Effector memory CD8-positive, alpha-beta T cell (primary cell): ENCODE results near the gene APBB1IP.
A peak's percentile ranks its signal among the peaks of the same experiment; 100 is the strongest.

ENCODE experiments used
- ATAC-seq: fragments of 150-1000 bp; cut with Tn5 transposase; replicated peaks from 2 replicates; pipeline ENCODE4 v1.10.0; 2021; ENCODE audit warnings: mild to moderate bottlenecking, moderate library complexity
- DNase-seq, 3 experiments: peaks; one replicate each; pipeline ENCODE4 v3.0.0; 2021
- H3K27ac Mint-ChIP-seq, 2 donors: one replicate each; pipeline ENCODE4 v1.8.0; 2022; ENCODE audit warnings: mild to moderate bottlenecking in 2 of 2, mixed read lengths in 2 of 2, moderate library complexity in 2 of 2
- H3K27me3 Mint-ChIP-seq, 2 donors: one replicate each; pipeline ENCODE4 v1.8.0; 2022; ENCODE audit warnings: mixed read lengths in 2 of 2
- H3K36me3 Mint-ChIP-seq: one replicate; pipeline ENCODE4 v1.8.0; 2022; ENCODE audit warnings: mild to moderate bottlenecking, moderate library complexity, mixed read lengths; ENCODE audit not compliant: insufficient read depth
- H3K4me1 Mint-ChIP-seq, 2 donors: one replicate each; pipeline ENCODE4 v1.8.0; 2022; ENCODE audit warnings: low read depth in 2 of 2, mixed read lengths in 2 of 2
- H3K4me3 Mint-ChIP-seq, 2 donors: one replicate each; pipeline ENCODE4 v1.8.0; 2022; ENCODE audit warnings: mild to moderate bottlenecking in 2 of 2, mixed read lengths in 2 of 2, moderate library complexity in 2 of 2
- H3K9me3 Mint-ChIP-seq, 2 donors: one replicate each; pipeline ENCODE4 v1.8.0; 2022; ENCODE audit warnings: mixed read lengths in 2 of 2

The APBB1IP gene

DNA sequence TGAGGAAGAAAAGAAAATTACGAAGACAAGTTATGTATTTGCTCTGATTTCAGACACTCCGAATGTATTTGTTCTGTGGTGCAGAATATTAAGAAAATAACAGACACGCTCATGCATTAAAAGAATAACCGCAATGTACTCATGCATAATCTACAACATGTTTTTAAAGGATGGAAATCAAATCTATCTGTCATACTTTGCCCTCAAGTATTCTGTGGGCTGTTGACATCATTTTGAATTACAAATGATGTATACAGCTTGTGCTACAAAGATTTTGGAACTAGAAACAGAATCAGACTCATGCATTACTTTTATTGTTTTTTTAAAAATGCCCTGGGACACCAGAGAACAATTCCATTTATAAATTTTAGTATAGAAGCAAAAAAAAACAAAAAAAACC is 69.9 kb downstream of the APBB1IP start:
- peak overlapping the region in 1 of 2 donors; percentile 28 for H3K27ac Mint-ChIP-seq
- peaks cover 5 to 21% of the 10 kb centered on the region in 2 donors for H3K4me1 Mint-ChIP-seq
- no peaks in the 10 kb centered on the region for H3K27me3 Mint-ChIP-seq
- H3K9me3 Mint-ChIP-seq, result no peaks in the 10 kb centered on the region
- H3K4me3 Mint-ChIP-seq, result no peak overlapping the region
- H3K36me3 Mint-ChIP-seq, result peaks cover 52% of the 10 kb centered on the region
- no peak for DNase-seq
- ATAC-seq, result no peak

GRCh38 chr10:26509307-26509706 is 71.2 kb downstream of the APBB1IP start:
- Mint-ChIP-seq H3K9me3 (no peaks in the 10 kb centered on the region), H3K4me3 (no peak overlapping the region), H3K27me3 (no peaks in the 10 kb centered on the region), H3K36me3 (peaks cover 52% of the 10 kb centered on the region), H3K4me1 (peaks cover 5 to 24% of the 10 kb centered on the region in 2 donors), H3K27ac (peak overlapping the region; percentile 61 to 62)
- no peak for ATAC-seq
- DNase-seq, result no peak

- no peaks in the 10 kb centered on the region for H3K27me3 Mint-ChIP-seq
- no peak for DNase-seq
- peaks cover 2 to 21% of the 10 kb centered on the region in 2 donors for H3K4me1 Mint-ChIP-seq
- H3K36me3 Mint-ChIP-seq, result peaks cover 56% of the 10 kb centered on the region
- peak overlapping the region in 1 of 2 donors; percentile 52 for H3K27ac Mint-ChIP-seq
- H3K9me3 Mint-ChIP-seq, result no peaks in the 10 kb centered on the region
- H3K4me3 Mint-ChIP-seq, result no peak overlapping the region
- ATAC-seq, result no peak
These were observed 75.0 kb downstream of the APBB1IP start for GRCh38 chr10:26513101-26513500.

- Mint-ChIP-seq H3K4me3 (no peak overlapping the region), H3K27me3 (no peaks in the 10 kb centered on the region), H3K36me3 (peaks cover 64% of the 10 kb centered on the region), H3K9me3 (no peaks in the 10 kb centered on the region), H3K27ac (peak overlapping the region in 1 of 2 donors; percentile 88), H3K4me1 (peaks cover 11 to 39% of the 10 kb centered on the region in 2 donors)
- DNase-seq (no peak), ATAC-seq (no peak)
These were observed 78.5 kb downstream of the APBB1IP start for GRCh38 chr10:26516540-26517101.

DNA sequence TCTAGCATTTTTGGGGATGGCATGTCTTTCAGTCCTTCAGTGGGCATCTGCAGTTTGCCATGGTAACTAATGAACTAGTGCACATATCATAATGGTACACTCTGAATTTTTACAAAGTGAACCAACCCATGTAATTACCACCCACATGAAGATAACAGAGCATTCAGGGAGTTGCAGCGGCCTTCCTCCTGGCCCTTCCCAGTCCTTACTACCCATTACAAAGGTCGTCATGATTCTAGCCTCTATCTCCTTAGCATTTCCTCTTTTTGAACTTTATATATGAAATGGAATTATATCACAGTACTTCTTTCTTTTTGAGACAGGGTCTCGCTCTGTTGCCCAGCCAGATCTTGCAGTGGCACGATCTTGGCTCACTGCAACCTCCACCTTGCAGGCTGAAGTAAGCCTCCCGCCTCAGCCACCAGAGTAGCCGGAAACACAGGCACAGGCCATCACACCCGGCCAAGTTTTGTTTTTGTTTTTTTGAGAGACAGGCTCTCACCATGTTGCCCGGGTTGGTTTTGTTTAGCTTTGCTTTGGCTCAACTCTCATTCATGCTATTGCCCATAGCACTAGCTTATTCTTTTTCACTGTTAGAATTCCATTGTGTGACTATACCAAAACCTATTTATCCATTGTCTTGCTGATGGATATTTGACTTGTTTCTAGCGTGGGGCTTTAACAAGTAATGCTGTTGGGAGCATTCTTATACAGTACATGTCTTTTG is 79.2 kb downstream of the APBB1IP start:
- Mint-ChIP-seq H3K4me1 (peaks cover 11 to 39% of the 10 kb centered on the region in 2 donors), H3K4me3 (no peak overlapping the region), H3K36me3 (peaks cover 60% of the 10 kb centered on the region), H3K9me3 (no peaks in the 10 kb centered on the region), H3K27ac (peak overlapping the region in 1 of 2 donors; percentile 88), H3K27me3 (no peaks in the 10 kb centered on the region)
- ATAC-seq, result no peak
- DNase-seq, result no peak

GRCh38 chr10:26519803-26520202 is 81.7 kb downstream of the APBB1IP start:
- H3K4me1 Mint-ChIP-seq, result peaks cover 16 to 44% of the 10 kb centered on the region in 2 donors
- H3K4me3 Mint-ChIP-seq, result no peak overlapping the region
- no peak for DNase-seq
- ATAC-seq, result no peak
- peaks cover 53% of the 10 kb centered on the region for H3K36me3 Mint-ChIP-seq
- H3K27ac Mint-ChIP-seq, result peak overlapping the region; percentile 71 to 88
- H3K9me3 Mint-ChIP-seq, result no peaks in the 10 kb centered on the region
- no peaks in the 10 kb centered on the region for H3K27me3 Mint-ChIP-seq

GRCh38 chr10:26520575-26520974 is 82.4 kb downstream of the APBB1IP start:
- Mint-ChIP-seq H3K27me3 (no peaks in the 10 kb centered on the region), H3K27ac (peak overlapping the region; percentile 49 to 88)

GRCh38 chr10:26524161-26524896 is 86.2 kb downstream of the APBB1IP start:
- no peak for ATAC-seq
- H3K4me1 Mint-ChIP-seq, result peaks cover 13 to 35% of the 10 kb centered on the region in 2 donors
- H3K36me3 Mint-ChIP-seq, result peaks cover 53% of the 10 kb centered on the region
- no peaks in the 10 kb centered on the region for H3K27me3 Mint-ChIP-seq
- H3K27ac Mint-ChIP-seq, result peak overlapping the region; percentile 14 to 80
- no peak for DNase-seq
- no peaks in the 10 kb centered on the region for H3K9me3 Mint-ChIP-seq
- H3K4me3 Mint-ChIP-seq, result no peak overlapping the region

More at GRCh38 chr10:26520575-26520974, 82.4 kb downstream of the APBB1IP start:
- H3K4me3 Mint-ChIP-seq, result no peak overlapping the region
- H3K4me1 Mint-ChIP-seq, result peaks cover 16 to 44% of the 10 kb centered on the region in 2 donors
- ATAC-seq (peak; percentile 59), DNase-seq (no peak)
- peaks cover 51% of the 10 kb centered on the region for H3K36me3 Mint-ChIP-seq
- H3K9me3 Mint-ChIP-seq, result no peaks in the 10 kb centered on the region

DNA sequence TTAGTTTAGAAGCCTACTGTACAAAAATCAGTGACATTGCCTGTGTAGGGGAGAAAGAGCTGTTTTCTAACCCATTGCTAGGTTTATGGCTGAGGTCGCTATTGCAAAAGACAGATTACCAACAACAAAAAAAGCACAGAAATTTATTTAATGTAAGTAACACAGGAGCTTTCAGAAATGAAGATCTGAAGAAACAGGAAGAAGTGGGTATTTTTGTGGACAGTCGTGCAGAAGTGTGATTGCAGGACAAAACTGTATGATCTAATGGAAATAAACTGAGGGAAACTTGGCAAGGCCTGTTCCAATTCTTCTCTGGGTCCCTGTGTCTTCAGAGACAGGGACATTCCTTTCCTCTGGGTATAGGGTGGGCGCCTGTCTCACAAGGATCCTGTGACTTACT is 87.4 kb downstream of the APBB1IP start:
- no peaks in the 10 kb centered on the region for H3K9me3 Mint-ChIP-seq
- H3K27ac Mint-ChIP-seq, result peak overlapping the region; percentile 14 to 51
- DNase-seq (no peak), ATAC-seq (no peak)
- peaks cover 7 to 24% of the 10 kb centered on the region in 2 donors for H3K4me1 Mint-ChIP-seq
- no peak overlapping the region for H3K4me3 Mint-ChIP-seq
- no peaks in the 10 kb centered on the region for H3K27me3 Mint-ChIP-seq
- H3K36me3 Mint-ChIP-seq, result peaks cover 60% of the 10 kb centered on the region

GRCh38 chr10:26527018-26527417 is 88.9 kb downstream of the APBB1IP start:
- Mint-ChIP-seq H3K4me3 (no peak overlapping the region), H3K9me3 (no peaks in the 10 kb centered on the region), H3K36me3 (peaks cover 72% of the 10 kb centered on the region), H3K27ac (no peak overlapping the region), H3K4me1 (peaks cover 6 to 14% of the 10 kb centered on the region in 2 donors), H3K27me3 (no peaks in the 10 kb centered on the region)
- ATAC-seq, result no peak
- no peak for DNase-seq

DNA sequence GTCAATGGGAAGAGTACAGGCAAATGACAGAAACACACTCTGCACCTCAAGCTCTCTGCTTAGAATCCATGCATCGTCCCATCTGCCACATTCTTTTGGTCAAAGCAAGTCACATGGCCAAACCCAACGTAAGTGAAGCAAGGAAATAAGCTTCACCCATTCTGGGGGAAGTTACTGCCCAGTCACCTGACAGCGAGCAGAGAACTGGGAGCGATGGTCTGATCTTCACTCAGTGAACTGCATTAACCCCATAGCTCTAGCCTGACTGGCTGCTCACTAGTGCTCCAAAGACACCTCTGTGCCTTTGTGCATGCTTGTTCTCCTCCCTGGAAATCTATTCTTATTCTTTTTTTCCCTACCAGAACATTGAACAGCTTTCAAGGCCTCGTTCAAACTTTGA is 89.9 kb downstream of the APBB1IP start:
- Mint-ChIP-seq H3K4me3 (no peak overlapping the region), H3K4me1 (peaks cover 6 to 14% of the 10 kb centered on the region in 2 donors), H3K27me3 (no peaks in the 10 kb centered on the region), H3K9me3 (no peaks in the 10 kb centered on the region), H3K36me3 (peaks cover 68% of the 10 kb centered on the region), H3K27ac (no peak overlapping the region)
- no peak for DNase-seq
- no peak for ATAC-seq

DNA sequence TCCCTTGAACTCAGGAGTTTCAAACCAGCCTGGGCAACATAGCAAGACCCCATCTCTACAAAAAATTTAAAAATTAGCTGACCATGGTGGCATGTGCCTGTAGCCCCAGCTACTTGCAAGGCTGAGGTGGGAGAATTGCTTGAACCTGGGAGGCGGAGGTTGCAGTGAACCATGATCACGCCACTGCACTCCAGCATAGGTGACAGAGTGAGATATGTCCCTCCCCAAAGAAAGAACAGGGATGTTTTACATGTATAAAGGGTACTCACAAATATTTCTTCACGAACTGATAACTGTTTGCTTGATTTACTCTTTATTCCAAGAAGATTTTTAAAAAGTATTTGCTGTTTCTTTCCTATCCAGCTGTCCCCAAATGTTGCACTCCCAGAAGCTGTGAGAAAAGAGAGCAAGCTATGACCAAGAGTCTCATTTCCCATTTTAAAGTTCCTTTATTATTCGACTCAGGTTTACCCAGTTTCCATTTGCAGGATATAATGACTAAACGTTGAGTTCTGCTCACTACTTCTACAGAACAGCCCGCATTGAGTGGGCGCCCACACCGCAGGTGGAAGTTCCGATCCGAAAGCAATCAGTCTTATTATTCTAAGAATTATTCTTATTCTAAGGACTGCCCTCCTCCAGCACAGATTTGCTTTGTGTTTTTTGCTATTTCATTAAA is 90.7 kb downstream of the APBB1IP start:
- Mint-ChIP-seq H3K27ac (peak overlapping the region; percentile 44 to 65), H3K36me3 (peaks cover 72% of the 10 kb centered on the region), H3K9me3 (no peaks in the 10 kb centered on the region), H3K4me3 (no peak overlapping the region), H3K4me1 (peaks cover 6 to 13% of the 10 kb centered on the region in 2 donors), H3K27me3 (no peaks in the 10 kb centered on the region)
- DNase-seq, result no peak
- ATAC-seq, result no peak

DNA sequence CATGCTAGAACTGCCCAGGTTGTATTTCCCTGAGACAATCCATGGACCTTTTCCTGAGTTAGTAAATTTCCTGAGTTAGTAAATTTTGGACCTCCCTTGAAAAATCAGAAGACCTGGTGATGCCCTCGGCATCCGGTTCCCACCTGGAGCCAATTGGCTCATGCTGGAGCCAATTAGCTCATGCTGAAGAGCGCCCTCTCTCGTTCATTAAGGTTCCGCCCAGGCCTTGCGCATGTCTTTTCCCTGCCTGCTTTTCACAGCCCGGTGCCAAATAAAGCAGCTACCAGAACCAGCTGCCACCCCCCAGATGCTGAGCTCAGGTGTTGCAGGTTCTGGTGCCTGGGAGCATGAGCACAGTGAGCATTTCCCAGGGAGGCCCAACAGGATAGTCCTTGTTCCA is 96.2 kb downstream of the APBB1IP start:
- Mint-ChIP-seq H3K27ac (peak overlapping the region in 1 of 2 donors; percentile 60), H3K4me1 (peaks cover 3 to 17% of the 10 kb centered on the region in 2 donors), H3K4me3 (no peak overlapping the region), H3K36me3 (peaks cover 74% of the 10 kb centered on the region), H3K9me3 (no peaks in the 10 kb centered on the region), H3K27me3 (no peaks in the 10 kb centered on the region)
- DNase-seq, result no peak
- ATAC-seq, result no peak
